HepG2 (cell line): Measurements from ENCODE around the gene BFAR.
"Not testable (repeated sequence)": the region's sequence is repeated elsewhere in the genome, so short reads cannot be mapped to it uniquely, and the experiment has no call there.

ENCODE experiments used
- HMGXB4 ChIP-seq, 2 experiments: sonication (generic) in 1 of 2; formaldehyde crosslinking in 1 of 2; IDR thresholded peaks; 2 replicates each; pipeline versions ENCODE4 v1.4.0 to v1.6.1; 2018 to 2020; ENCODE audit warnings: missing genetic modification reagents in 2 of 2, borderline replicate concordance in 1 of 2, low read depth in 1 of 2, mild to moderate bottlenecking in 1 of 2, missing biosample characterization in 1 of 2
- KDM5B ChIP-seq: sonication (generic); formaldehyde crosslinking; IDR thresholded peaks from 2 replicates; pipeline ENCODE4 v1.4.0; 2020; ENCODE audit warnings: missing genetic modification reagents, mild to moderate bottlenecking, borderline replicate concordance
- SP4 ChIP-seq: sonication (generic); formaldehyde crosslinking; IDR thresholded peaks from 2 replicates; pipeline ENCODE4 v1.8.1; 2023; ENCODE audit warnings: mild to moderate bottlenecking, missing genetic modification reagents
- YY1 ChIP-seq: IDR thresholded peaks from 2 replicates; pipeline ENCODE4 v1.6.1; 2011; ENCODE audit warnings: low read length, low read depth, moderate library complexity, mild to moderate bottlenecking; ENCODE audit not compliant: insufficient read depth, insufficient replicate concordance
- ZFX ChIP-seq: sonication (generic); formaldehyde crosslinking; IDR thresholded peaks from 2 replicates; pipeline ENCODE4 v1.4.0; 2020; ENCODE audit warnings: mild to moderate bottlenecking, low read depth, missing genetic modification reagents, moderate library complexity
- ZNF263 ChIP-seq: sonication (generic); formaldehyde crosslinking; IDR thresholded peaks from 2 replicates; pipeline ENCODE4 v1.4.0; 2020; ENCODE audit warnings: missing genetic modification reagents
- ZSCAN5A ChIP-seq: sonication (generic); formaldehyde crosslinking; IDR thresholded peaks from 2 replicates; pipeline ENCODE4 v1.8.0; 2022; ENCODE audit warnings: mild to moderate bottlenecking, missing genetic modification reagents, borderline replicate concordance

- not testable (repeated sequence) for TF ChIP-seq HMGXB4 (CRISPR knock-in tag; IDR thresholded peaks at IDR 0.05; ENCODE audit: borderline replicate concordance in 1 of 2, low read depth in 1 of 2); SP4 (CRISPR knock-in tag); YY1; ZNF263; KDM5B (CRISPR knock-in tag); ZSCAN5A (CRISPR knock-in tag); ZFX (CRISPR knock-in tag)
These were observed 70.6 kb downstream of the BFAR start, which contains the start of gene NPIPA3 for GRCh38 chr16:14703156-14704011.
